Endothelial cell of coronary artery (primary cell): Measurements from ENCODE around the gene NR2E3. TPM values are rescaled to one million over a fixed set of nuclear protein-coding genes. Genes with fewer than 3 reads are reported as not detected.

Source experiments
- total RNA-seq: library from RNA; depleted of rRNA; stranded (reverse); fragments of >200 nt; gene quantifications from 2 replicates; pipeline ENCODE4 v1.2.3, GENCODE V29; 2014

The NR2E3 gene
- 0.09 and 0.18 TPM in 2 replicates for total RNA-seq

GRCh38 chr15:71810256-71811035 is at the start of gene NR2E3:
NR2E3 (plus strand) TSS chr15:71810554; CDS start chr15:71810744, 190 bp downstream.

